Body of pancreas (tissue), 4 donors: ENCODE measurements around the gene MCCD1. TPM values are rescaled to one million over a fixed set of nuclear protein-coding genes. Genes with fewer than 3 reads are reported as not detected.

Source experiments
- ATAC-seq: fragments of 150-250 bp; one replicate; pipeline ENCODE4 v1.9.1; 2016
- DNase-seq, 4 donors: peaks; one replicate each; pipeline ENCODE4 v3.0.0-alpha.2; 2019
- H3K27ac ChIP-seq, 4 donors: fragments of 200-600 bp; sonication (generic); 1 replicate in 3 of 4; 2 replicates in 1 of 4; pipeline versions ENCODE4 v1.5.1 to v1.6.1; 2016 to 2019; ENCODE audit warnings: mild to moderate bottlenecking in 1 of 4, mixed read lengths in 1 of 4, moderate library complexity in 1 of 4
- H3K27me3 ChIP-seq, 2 donors: fragments of 200-600 bp; sonication (generic); one replicate each; pipeline ENCODE4 v1.6.0; 2016; ENCODE audit warnings: mild to moderate bottlenecking in 1 of 2
- H3K36me3 ChIP-seq, 2 donors: fragments of 200-600 bp; sonication (generic); replicated peaks in 1 of 2; 2 replicates each; pipeline ENCODE4 v1.5.1; 2016; ENCODE audit warnings: low read depth in 2 of 2; ENCODE audit not compliant: insufficient read depth in 1 of 2
- H3K4me1 ChIP-seq: fragments of 200-600 bp; sonication (generic); one replicate; pipeline ENCODE4 v1.6.0; 2016
- H3K4me3 ChIP-seq, 2 donors: fragments of 200-600 bp; sonication (generic); 1 replicate in 1 of 2; 2 replicates in 1 of 2; pipeline ENCODE4 v1.5.1; 2016 to 2019
- H3K9me3 ChIP-seq, 3 donors: fragments of 200-600 bp; sonication (generic); 1 replicate in 2 of 3; 2 replicates in 1 of 3; pipeline ENCODE4 v1.5.1; 2016
- CTCF ChIP-seq, 7 experiments: fragments of 450-650 bp in 4 of 7; fragments of 200-600 bp in 3 of 7; sonication (generic) in 3 of 7; IDR thresholded peaks; one replicate each; pipeline ENCODE4 v1.5.1; 2016 to 2019; ENCODE audit warnings: antibody characterized with exemption in 7 of 7
- POLR2A ChIP-seq, 3 donors: fragments of 450-650 bp; IDR thresholded peaks; one replicate each; pipeline ENCODE4 v1.6.1; 2016; ENCODE audit warnings: antibody characterized with exemption in 3 of 3, mild to moderate bottlenecking in 2 of 3
- WGBS, 2 donors: methylation state at CpG; one replicate each; pipeline ENCODE4 v1.1.5; 2017; 5-methylcytosine and 5-hydroxymethylcytosine counted together
- intact Hi-C: fragments of 100-400 bp; cut with DNase I; formaldehyde crosslinking; loops from one replicate; pipeline ENCODE4 v1.15.1; 2023
- total RNA-seq, 2 donors: library from RNA; depleted of rRNA; stranded (reverse); fragments of >200 nt; gene quantifications; one replicate each; pipeline ENCODE4 v1.1.0, GENCODE V29; 2016

The MCCD1 gene
- total RNA-seq, 2 donors from 2014 or later, result not detected

- Histone ChIP-seq H3K27ac (no peak overlapping the region), H3K36me3 (no peaks in the 10 kb centered on the region), H3K4me1 (no peaks in the 10 kb centered on the region), H3K27me3 (no peaks in the 10 kb centered on the region), H3K4me3 (no peak overlapping the region), H3K9me3 (no peaks in the 10 kb centered on the region)
- ATAC-seq, result no peak
- DNase-seq, result no peak
- 35 to 42% methylated on average over 1 of the region's 1 CpG for WGBS, 2 donors
- intact Hi-C loops, result no loop called here
- TF ChIP-seq CTCF (IDR thresholded peaks at IDR 0.05) (no peak), POLR2A (IDR thresholded peaks at IDR 0.05) (no peak)
Measured at GRCh38 chr6:31569861-31570536, 41.2 kb downstream of the MCCD1 start.

GRCh38 chr6:31572041-31572911, 43.5 kb downstream of the MCCD1 start, which contains the start of gene LTA:
LTA (plus strand) TSS chr6:31572289; CDS start chr6:31572743, 454 bp downstream.
- DNase-seq (no peak), ATAC-seq (peak; percentile 14)
- WGBS, 2 donors, result 63 to 77% methylated on average over 27 of the region's 27 CpGs
- no peak for TF ChIP-seq POLR2A (IDR thresholded peaks at IDR 0.05)
- TF ChIP-seq CTCF (IDR thresholded peaks at IDR 0.05), result no peak
- Histone ChIP-seq H3K4me3 (no peak within 1 kb of the TSS), H3K4me1 (no peaks in the 10 kb centered on the region), H3K9me3 (no peaks in the 10 kb centered on the region), H3K27ac (no peak within 1 kb of the TSS), H3K27me3 (no peaks in the 10 kb centered on the region), H3K36me3 (no peaks in the 10 kb centered on the region)
- intact Hi-C loops, result no loop called here

- no peak for TF ChIP-seq CTCF (IDR thresholded peaks at IDR 0.05)
- no peak for TF ChIP-seq POLR2A (IDR thresholded peaks at IDR 0.05)
- DNase-seq, result no peak
- ATAC-seq, result no peak
- intact Hi-C loops, result no loop called here
- Histone ChIP-seq H3K27ac (no peak overlapping the region), H3K27me3 (no peaks in the 10 kb centered on the region), H3K4me1 (peaks cover 5% of the 10 kb centered on the region), H3K36me3 (no peaks in the 10 kb centered on the region), H3K9me3 (no peaks in the 10 kb centered on the region), H3K4me3 (no peak overlapping the region)
- 72 to 75% methylated on average over 9 of the region's 9 CpGs for WGBS, 2 donors
Measured at GRCh38 chr6:31573239-31574105, 44.7 kb downstream of the MCCD1 start.

GRCh38 chr6:31574106-31575061, 45.6 kb downstream of the MCCD1 start:
- ATAC-seq (no peak), DNase-seq (no peak)
- no peak overlapping the region for H3K4me3 ChIP-seq
- WGBS, 2 donors, result 62 to 71% methylated on average over 14 of the region's 14 CpGs
- intact Hi-C loops, result no loop called here
- peaks cover 14% of the 10 kb centered on the region for H3K4me1 ChIP-seq
- no peaks in the 10 kb centered on the region for H3K9me3 ChIP-seq
- H3K27ac ChIP-seq, result no peak overlapping the region
- no peaks in the 10 kb centered on the region for H3K36me3 ChIP-seq
- TF ChIP-seq POLR2A (IDR thresholded peaks at IDR 0.05), result no peak
- no peak for TF ChIP-seq CTCF (IDR thresholded peaks at IDR 0.05)
- no peaks in the 10 kb centered on the region for H3K27me3 ChIP-seq
